ENCODE results near the gene SOBP.

Gene SOBP

DNA sequence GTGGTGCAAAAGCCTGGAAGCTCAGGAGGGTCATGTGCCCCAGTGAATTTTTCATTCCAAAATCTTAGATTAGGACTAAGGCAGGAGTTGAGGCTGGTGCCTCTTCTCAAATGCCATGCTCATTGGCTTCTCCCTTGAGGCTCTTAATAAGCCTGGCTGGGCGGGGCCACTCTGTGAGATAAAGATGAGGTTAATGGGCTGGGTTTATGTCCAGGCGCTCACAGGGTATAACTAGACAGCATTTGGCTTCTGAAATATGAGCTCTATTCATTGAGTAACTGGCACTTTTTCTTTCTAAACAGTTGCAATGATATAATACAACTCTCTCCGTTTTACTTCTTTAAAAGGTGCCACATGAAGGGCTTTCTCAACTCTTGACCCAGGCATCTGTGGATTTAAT, 177.9 kb downstream of the SOBP start:
- ATAC-seq (ENCODE audit: insufficient read depth, low read depth) (no peak), DNase-seq (no peak)
- no peak overlapping the region for H3K9ac ChIP-seq (ENCODE audit: low read depth, low read length)
- no peaks in the 10 kb centered on the region for H4K20me1 ChIP-seq (ENCODE audit: insufficient read depth, low read length)
- no peak overlapping the region for H3K4me3 ChIP-seq (ENCODE audit: low read depth in 1 of 2, low read length in 2 of 2)
- no peaks in the 10 kb centered on the region for H3K36me3 ChIP-seq (ENCODE audit: insufficient read depth, low read length)
- no peak for TF ChIP-seq EZH2 (IDR thresholded peaks at IDR 0.05; ENCODE audit: borderline replicate concordance, low read depth, low read length, severe bottlenecking)
- TF ChIP-seq CTCF (IDR thresholded peaks at IDR 0.05; ENCODE audit: borderline replicate concordance, extremely low read depth, low read length, poor library complexity, severe bottlenecking): no peak
- no peaks in the 10 kb centered on the region for H3K9me3 ChIP-seq (ENCODE audit: insufficient read depth, low read length, severe bottlenecking)
- no peaks in the 10 kb centered on the region for H3K79me2 ChIP-seq (ENCODE audit: insufficient read depth, low read length)
- H3K27ac ChIP-seq (ENCODE audit: low read length): no peak overlapping the region
- H2AFZ ChIP-seq (ENCODE audit: low read depth, low read length): no peak overlapping the region
- no peak overlapping the region for H3K4me2 ChIP-seq (ENCODE audit: insufficient read depth, low read length)
- no peaks in the 10 kb centered on the region for H3K27me3 ChIP-seq (ENCODE audit: insufficient read depth, low read length, poor library complexity)
- no peaks in the 10 kb centered on the region for H3K4me1 ChIP-seq (ENCODE audit: insufficient read depth, low read length)

- no peak overlapping the region for H3K27ac ChIP-seq (ENCODE audit: low read length)
- H2AFZ ChIP-seq (ENCODE audit: low read depth, low read length): no peak overlapping the region
- DNase-seq: peak; percentile 19
- H3K9me3 ChIP-seq (ENCODE audit: insufficient read depth, low read length, severe bottlenecking): no peaks in the 10 kb centered on the region
- no peak overlapping the region for H3K4me3 ChIP-seq (ENCODE audit: low read depth in 1 of 2, low read length in 2 of 2)
- H3K4me1 ChIP-seq (ENCODE audit: insufficient read depth, low read length): no peaks in the 10 kb centered on the region
- no peaks in the 10 kb centered on the region for H3K36me3 ChIP-seq (ENCODE audit: insufficient read depth, low read length)
- H3K9ac ChIP-seq (ENCODE audit: low read depth, low read length): no peak overlapping the region
- no peaks in the 10 kb centered on the region for H3K27me3 ChIP-seq (ENCODE audit: insufficient read depth, low read length, poor library complexity)
- peak; percentile 64 for ATAC-seq (ENCODE audit: insufficient read depth, low read depth)
- H3K4me2 ChIP-seq (ENCODE audit: insufficient read depth, low read length): no peak overlapping the region
- H4K20me1 ChIP-seq (ENCODE audit: insufficient read depth, low read length): no peaks in the 10 kb centered on the region
- no peaks in the 10 kb centered on the region for H3K79me2 ChIP-seq (ENCODE audit: insufficient read depth, low read length)
- no peak for TF ChIP-seq CTCF (IDR thresholded peaks at IDR 0.05; ENCODE audit: borderline replicate concordance, extremely low read depth, low read length, poor library complexity, severe bottlenecking)
Measured at GRCh38 chr6:107668743-107669474, 179.0 kb downstream of the SOBP start.

GRCh38 chr6:107670792-107671199, 180.9 kb downstream of the SOBP start:
- no peak overlapping the region for H3K4me2 ChIP-seq (ENCODE audit: insufficient read depth, low read length)
- no peaks in the 10 kb centered on the region for H4K20me1 ChIP-seq (ENCODE audit: insufficient read depth, low read length)
- DNase-seq (peak; percentile 21), ATAC-seq (ENCODE audit: insufficient read depth, low read depth) (no peak)
- no peak overlapping the region for H3K27ac ChIP-seq (ENCODE audit: low read length)
- no peaks in the 10 kb centered on the region for H3K9me3 ChIP-seq (ENCODE audit: insufficient read depth, low read length, severe bottlenecking)
- H3K4me1 ChIP-seq (ENCODE audit: insufficient read depth, low read length): peaks cover 5% of the 10 kb centered on the region
- no peaks in the 10 kb centered on the region for H3K79me2 ChIP-seq (ENCODE audit: insufficient read depth, low read length)
- no peaks in the 10 kb centered on the region for H3K27me3 ChIP-seq (ENCODE audit: insufficient read depth, low read length, poor library complexity)
- no peak overlapping the region for H3K4me3 ChIP-seq (ENCODE audit: low read depth in 1 of 2, low read length in 2 of 2)
- no peaks in the 10 kb centered on the region for H3K36me3 ChIP-seq (ENCODE audit: insufficient read depth, low read length)
- TF ChIP-seq EZH2 (IDR thresholded peaks at IDR 0.05; ENCODE audit: borderline replicate concordance, low read depth, low read length, severe bottlenecking) (no peak), CTCF (IDR thresholded peaks at IDR 0.05; ENCODE audit: borderline replicate concordance, extremely low read depth, low read length, poor library complexity, severe bottlenecking) (no peak)
- no peak overlapping the region for H2AFZ ChIP-seq (ENCODE audit: low read depth, low read length)
- no peak overlapping the region for H3K9ac ChIP-seq (ENCODE audit: low read depth, low read length)
